Suprapubic skin (tissue), 4 donors: ENCODE data around the gene CAMK2D. TPM values are rescaled to one million over a fixed set of nuclear protein-coding genes. Genes with fewer than 3 reads are reported as not detected.

Experiments used
- DNase-seq, 2 donors: peaks; one replicate each; pipeline ENCODE4 v3.0.0-alpha.2; 2019; ENCODE audit warnings: low spot score in 2 of 2
- H3K27ac ChIP-seq: fragments of 200-600 bp; sonication (generic); one replicate; pipeline ENCODE4 v1.5.1; 2019
- H3K27me3 ChIP-seq: fragments of 200-600 bp; sonication (generic); one replicate; pipeline ENCODE4 v1.5.1; 2019
- H3K36me3 ChIP-seq: fragments of 200-600 bp; sonication (generic); one replicate; pipeline ENCODE4 v1.5.1; 2019
- H3K4me1 ChIP-seq: fragments of 200-600 bp; sonication (generic); one replicate; pipeline ENCODE4 v1.5.1; 2019
- H3K4me3 ChIP-seq: fragments of 200-600 bp; sonication (generic); one replicate; pipeline ENCODE4 v1.5.1; 2019; ENCODE audit warnings: mild to moderate bottlenecking
- H3K9me3 ChIP-seq: fragments of 200-600 bp; sonication (generic); one replicate; pipeline ENCODE4 v1.5.1; 2019
- EP300 ChIP-seq: sonication (generic); formaldehyde crosslinking; IDR thresholded peaks from one replicate; pipeline ENCODE4 v1.6.1; 2017; ENCODE audit warnings: antibody characterized with exemption
- POLR2A ChIP-seq, 2 donors: fragments of 450-650 bp; IDR thresholded peaks; one replicate each; pipeline ENCODE4 v1.6.1; 2017; ENCODE audit warnings: antibody characterized with exemption in 2 of 2, mild to moderate bottlenecking in 2 of 2, moderate library complexity in 2 of 2
- POLR2AphosphoS5 ChIP-seq, 3 donors: sonication (generic); formaldehyde crosslinking; IDR thresholded peaks; one replicate each; pipeline ENCODE4 v1.6.1; 2017; ENCODE audit warnings: antibody characterized with exemption in 3 of 3
- WGBS: methylation state at CpG from one replicate; pipeline ENCODE4 v1.1.5; 2018; 5-methylcytosine and 5-hydroxymethylcytosine counted together
- total RNA-seq, 4 donors: library from RNA; depleted of rRNA; stranded (reverse); fragments of >200 nt; gene quantifications; one replicate each; pipeline ENCODE4 v1.1.0, GENCODE V29; 2016
- TF ChIP-seq, protein P1 (sequence below), 2 donors: fragments of 200-600 bp in 1 of 2; fragments of 450-650 bp in 1 of 2; sonication (generic) in 1 of 2; IDR thresholded peaks; one replicate each; pipeline ENCODE4 v1.5.1; 2016 to 2019; ENCODE audit warnings: antibody characterized with exemption in 2 of 2, mild to moderate bottlenecking in 1 of 2, moderate library complexity in 1 of 2

Gene CAMK2D
- total RNA-seq, 4 donors from 2014 or later: 21.5 to 38.2 (median 30.5) TPM

DNA sequence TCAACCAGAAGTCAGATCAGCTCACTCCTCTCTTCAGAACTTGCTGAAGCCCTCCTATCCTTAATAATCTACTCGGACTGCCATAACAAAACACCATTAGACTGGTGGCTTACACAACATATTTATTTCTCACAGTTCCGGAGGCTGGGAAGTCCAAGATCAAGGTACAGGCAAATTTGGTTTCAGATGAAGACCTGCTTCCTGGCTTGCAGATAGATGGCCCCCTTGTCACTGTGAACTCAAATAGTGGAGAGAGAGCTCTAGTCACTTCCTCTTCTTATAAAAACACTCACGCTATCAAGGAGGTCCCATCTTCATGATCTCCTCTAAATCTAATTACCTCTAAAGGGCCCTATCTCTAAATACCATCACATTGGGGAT, 125.1 kb downstream of the CAMK2D start:
- Histone ChIP-seq H3K4me3 (no peak overlapping the region), H3K27me3 (no peaks in the 10 kb centered on the region), H3K36me3 (no peaks in the 10 kb centered on the region), H3K9me3 (no peaks in the 10 kb centered on the region), H3K27ac (no peak overlapping the region), H3K4me1 (peaks cover 4% of the 10 kb centered on the region)
- TF ChIP-seq, protein P1, sequence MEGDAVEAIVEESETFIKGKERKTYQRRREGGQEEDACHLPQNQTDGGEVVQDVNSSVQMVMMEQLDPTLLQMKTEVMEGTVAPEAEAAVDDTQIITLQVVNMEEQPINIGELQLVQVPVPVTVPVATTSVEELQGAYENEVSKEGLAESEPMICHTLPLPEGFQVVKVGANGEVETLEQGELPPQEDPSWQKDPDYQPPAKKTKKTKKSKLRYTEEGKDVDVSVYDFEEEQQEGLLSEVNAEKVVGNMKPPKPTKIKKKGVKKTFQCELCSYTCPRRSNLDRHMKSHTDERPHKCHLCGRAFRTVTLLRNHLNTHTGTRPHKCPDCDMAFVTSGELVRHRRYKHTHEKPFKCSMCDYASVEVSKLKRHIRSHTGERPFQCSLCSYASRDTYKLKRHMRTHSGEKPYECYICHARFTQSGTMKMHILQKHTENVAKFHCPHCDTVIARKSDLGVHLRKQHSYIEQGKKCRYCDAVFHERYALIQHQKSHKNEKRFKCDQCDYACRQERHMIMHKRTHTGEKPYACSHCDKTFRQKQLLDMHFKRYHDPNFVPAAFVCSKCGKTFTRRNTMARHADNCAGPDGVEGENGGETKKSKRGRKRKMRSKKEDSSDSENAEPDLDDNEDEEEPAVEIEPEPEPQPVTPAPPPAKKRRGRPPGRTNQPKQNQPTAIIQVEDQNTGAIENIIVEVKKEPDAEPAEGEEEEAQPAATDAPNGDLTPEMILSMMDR (IDR thresholded peaks at IDR 0.05): no peak
- TF ChIP-seq POLR2AphosphoS5 (IDR thresholded peaks at IDR 0.05): no peak
- no peak for TF ChIP-seq POLR2A (IDR thresholded peaks at IDR 0.05)
- TF ChIP-seq EP300: no peak
- no peak for DNase-seq
- WGBS: 96% methylated on average over 3 of the region's 3 CpGs

DNA sequence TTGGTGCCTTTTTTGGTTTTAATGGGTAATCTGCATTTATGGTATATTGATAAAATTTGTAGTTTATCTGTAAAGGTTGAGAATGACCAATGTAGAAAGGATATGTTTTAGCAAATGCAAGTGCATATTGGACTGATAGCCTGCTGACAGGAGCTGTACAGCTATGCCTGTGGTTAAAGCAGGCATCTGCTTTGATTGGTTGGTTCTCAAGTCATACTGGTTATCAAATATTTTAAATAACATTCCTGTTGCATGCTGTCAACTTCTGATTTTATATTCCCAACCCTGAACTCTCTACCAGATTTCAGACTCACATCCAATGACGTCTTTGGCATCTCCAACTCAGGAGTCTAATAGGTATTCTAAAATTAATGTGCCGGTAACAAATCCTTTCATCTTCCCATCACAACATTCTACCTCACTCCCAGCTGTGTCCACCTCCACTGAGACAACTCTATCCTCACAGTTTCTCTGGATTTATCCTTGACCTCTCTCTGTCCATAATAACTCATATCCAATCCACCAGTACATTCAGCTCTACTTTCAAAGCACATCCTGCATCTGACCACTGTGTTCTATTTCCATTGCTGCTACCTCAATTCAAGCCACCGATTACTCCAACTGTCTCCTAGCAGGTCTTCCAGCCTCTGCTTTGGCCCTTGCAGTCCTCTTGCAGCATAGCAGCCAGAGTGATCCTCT, 125.7 kb downstream of the CAMK2D start:
- TF ChIP-seq EP300 (no peak), POLR2AphosphoS5 (IDR thresholded peaks at IDR 0.05) (no peak), POLR2A (IDR thresholded peaks at IDR 0.05) (no peak)
- TF ChIP-seq, protein P1 (IDR thresholded peaks at IDR 0.05): no peak
- Histone ChIP-seq H3K4me3 (no peak overlapping the region), H3K27ac (no peak overlapping the region), H3K27me3 (no peaks in the 10 kb centered on the region), H3K36me3 (no peaks in the 10 kb centered on the region), H3K9me3 (no peaks in the 10 kb centered on the region), H3K4me1 (peaks cover 4% of the 10 kb centered on the region)
- no peak for DNase-seq
- WGBS: 91% methylated on average over 3 of the region's 3 CpGs

DNA sequence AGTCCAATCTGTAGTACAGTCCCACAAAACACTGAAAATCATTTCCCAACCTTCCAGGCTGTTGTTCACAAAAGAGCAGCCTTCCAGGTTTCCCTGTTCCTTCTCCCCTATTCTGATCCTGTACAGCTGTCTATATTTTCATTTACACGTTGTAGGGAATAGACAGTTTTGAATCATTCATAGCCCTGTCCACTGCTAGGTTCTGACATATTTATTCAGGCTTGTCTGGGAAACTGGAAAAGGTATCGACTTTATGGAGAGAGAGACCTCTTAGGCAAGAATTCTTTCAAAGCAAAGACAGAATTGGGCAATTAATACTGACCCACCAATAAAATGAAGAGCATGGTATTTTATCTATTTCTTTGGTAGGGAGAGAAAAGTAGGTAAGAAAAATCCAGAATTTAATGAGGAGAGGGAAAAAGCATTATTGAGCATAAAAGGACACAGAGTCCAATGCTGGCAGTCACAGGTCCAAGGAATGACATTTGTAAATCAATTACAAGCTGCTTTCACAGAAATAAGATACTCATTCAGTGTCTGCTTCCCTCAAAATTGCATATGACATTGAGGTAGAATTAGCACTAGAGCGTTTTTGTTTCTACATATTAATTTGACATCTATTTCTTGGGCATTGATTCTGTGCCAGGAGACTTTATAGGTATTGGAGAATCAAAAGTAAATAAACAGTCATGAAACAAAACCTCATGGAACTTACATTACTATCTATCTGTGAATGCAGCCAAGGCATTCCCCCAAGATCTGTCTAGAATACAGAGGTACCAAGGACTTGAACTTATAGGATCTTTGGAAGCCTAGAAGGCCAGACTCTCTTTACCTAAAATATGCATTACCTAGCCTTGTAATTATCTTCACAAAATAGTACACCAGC, 127.2 kb downstream of the CAMK2D start:
- DNase-seq: no peak
- TF ChIP-seq POLR2AphosphoS5 (IDR thresholded peaks at IDR 0.05): no peak
- no peak for TF ChIP-seq EP300
- TF ChIP-seq, protein P1 (IDR thresholded peaks at IDR 0.05): no peak
- no peak for TF ChIP-seq POLR2A (IDR thresholded peaks at IDR 0.05)
- Histone ChIP-seq H3K4me1 (peaks cover 4% of the 10 kb centered on the region), H3K27ac (no peak overlapping the region), H3K4me3 (no peak overlapping the region), H3K36me3 (no peaks in the 10 kb centered on the region), H3K27me3 (no peaks in the 10 kb centered on the region), H3K9me3 (no peaks in the 10 kb centered on the region)
- WGBS: 72% methylated on average over 3 of the region's 3 CpGs

DNA sequence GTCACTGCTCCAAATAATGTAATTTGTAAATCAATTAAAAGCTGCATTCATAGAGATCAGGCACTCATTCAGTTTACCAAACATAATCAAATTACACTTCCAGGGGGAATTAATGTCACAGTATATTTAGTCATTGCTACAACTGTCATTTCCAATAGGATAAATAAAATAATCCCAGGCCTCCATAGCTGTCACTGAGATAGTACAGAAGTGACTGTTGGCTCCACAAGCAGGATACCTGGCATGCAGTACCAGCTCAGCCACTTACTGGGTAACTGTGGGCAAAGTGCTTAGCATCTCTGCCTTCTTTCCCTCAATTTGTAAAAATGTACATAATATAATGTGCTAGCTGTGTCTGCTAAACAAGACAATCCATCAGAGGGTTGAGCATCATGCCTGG, 128.1 kb downstream of the CAMK2D start:
- Histone ChIP-seq H3K4me3 (no peak overlapping the region), H3K27ac (no peak overlapping the region), H3K4me1 (peaks cover 4% of the 10 kb centered on the region), H3K27me3 (no peaks in the 10 kb centered on the region), H3K36me3 (no peaks in the 10 kb centered on the region), H3K9me3 (no peaks in the 10 kb centered on the region)
- TF ChIP-seq EP300 (no peak), POLR2A (IDR thresholded peaks at IDR 0.05) (no peak), POLR2AphosphoS5 (IDR thresholded peaks at IDR 0.05) (no peak)
- TF ChIP-seq, protein P1 (IDR thresholded peaks at IDR 0.05): no peak
- DNase-seq: no peak

DNA sequence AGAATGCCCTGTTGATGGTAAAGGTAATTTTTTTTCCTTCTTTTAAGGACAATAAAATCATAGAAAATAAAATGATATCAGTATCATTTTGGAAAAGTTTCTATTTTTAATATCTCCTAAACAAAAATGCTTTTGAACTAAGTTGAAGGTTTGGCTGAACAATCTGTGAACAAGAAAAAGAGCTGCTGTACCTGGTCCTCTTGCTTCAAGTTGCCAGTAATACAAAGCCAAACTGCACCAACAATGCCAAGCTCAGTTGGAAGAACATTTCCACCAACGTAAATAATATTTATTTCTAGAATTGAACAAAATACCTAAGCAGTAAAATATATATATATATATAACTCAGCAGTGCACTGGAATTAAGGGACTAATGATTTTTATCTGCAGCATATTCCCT, 132.8 kb downstream of the CAMK2D start:
- DNase-seq: no peak
- Histone ChIP-seq H3K4me1 (peaks cover 3% of the 10 kb centered on the region), H3K4me3 (no peak overlapping the region), H3K9me3 (no peaks in the 10 kb centered on the region), H3K36me3 (no peaks in the 10 kb centered on the region), H3K27me3 (no peaks in the 10 kb centered on the region), H3K27ac (no peak overlapping the region)
- TF ChIP-seq, protein P1 (IDR thresholded peaks at IDR 0.05): no peak
- TF ChIP-seq POLR2AphosphoS5 (IDR thresholded peaks at IDR 0.05): no peak
- no peak for TF ChIP-seq EP300
- no peak for TF ChIP-seq POLR2A (IDR thresholded peaks at IDR 0.05)
- WGBS: 61% methylated on average over 1 of the region's 1 CpG
